Activated T-cell treated with anti-CD3 and anti-CD28 coated beads, Interleukin-2, amount 50 U/mL, for 24 hours (primary cell): Measurements from ENCODE around the gene CEP63.
A peak's percentile ranks its signal among the peaks of the same experiment; 100 is the strongest.

Experiments used
- DNase-seq: peaks from one replicate; pipeline ENCODE4 v3.0.0-alpha.2; 2020
- H3K27ac Mint-ChIP-seq: 2 replicates; pipeline ENCODE4 v1.8.0; 2020; ENCODE audit warnings: mild to moderate bottlenecking, mixed read lengths
- H3K27me3 Mint-ChIP-seq: 2 replicates; pipeline ENCODE4 v1.8.0; 2020; ENCODE audit warnings: mixed read lengths
- H3K36me3 Mint-ChIP-seq: 2 replicates; pipeline ENCODE4 v1.8.0; 2020; ENCODE audit warnings: low read depth, mixed read lengths
- H3K4me1 Mint-ChIP-seq: 2 replicates; pipeline ENCODE4 v1.8.0; 2020; ENCODE audit warnings: low read depth, mixed read lengths
- H3K4me3 Mint-ChIP-seq: 2 replicates; pipeline ENCODE4 v1.8.0; 2020; ENCODE audit warnings: mild to moderate bottlenecking, moderate library complexity, mixed read lengths
- H3K9me3 Mint-ChIP-seq: 2 replicates; pipeline ENCODE4 v1.8.0; 2020; ENCODE audit warnings: mixed read lengths

Gene CEP63

GRCh38 chr3:134477938-134478337 lies 7.9 kb upstream of the CEP63 start:
- H3K27ac Mint-ChIP-seq, result no peak overlapping the region
- H3K9me3 Mint-ChIP-seq, result no peaks in the 10 kb centered on the region
- H3K4me1 Mint-ChIP-seq, result peaks cover 14% of the 10 kb centered on the region
- peaks cover 65% of the 10 kb centered on the region for H3K36me3 Mint-ChIP-seq
- H3K27me3 Mint-ChIP-seq, result no peaks in the 10 kb centered on the region
- no peak for DNase-seq
- H3K4me3 Mint-ChIP-seq, result no peak overlapping the region

GRCh38 chr3:134480546-134480945 lies 5.3 kb upstream of the CEP63 start:
- no peaks in the 10 kb centered on the region for H3K9me3 Mint-ChIP-seq
- DNase-seq, result no peak
- no peak overlapping the region for H3K4me3 Mint-ChIP-seq
- H3K36me3 Mint-ChIP-seq, result peaks cover 83% of the 10 kb centered on the region
- peaks cover 34% of the 10 kb centered on the region for H3K4me1 Mint-ChIP-seq
- H3K27ac Mint-ChIP-seq, result no peak overlapping the region
- no peaks in the 10 kb centered on the region for H3K27me3 Mint-ChIP-seq

GRCh38 chr3:134481166-134481565 lies 4.7 kb upstream of the CEP63 start:
- Mint-ChIP-seq H3K27ac (peak overlapping the region; percentile 22), H3K27me3 (no peaks in the 10 kb centered on the region), H3K36me3 (peaks cover 81% of the 10 kb centered on the region), H3K4me3 (no peak overlapping the region), H3K4me1 (peaks cover 34% of the 10 kb centered on the region), H3K9me3 (no peaks in the 10 kb centered on the region)
- no peak for DNase-seq

GRCh38 chr3:134482622-134483021 lies 3.2 kb upstream of the CEP63 start:
- Mint-ChIP-seq H3K36me3 (peaks cover 76% of the 10 kb centered on the region), H3K4me3 (no peak overlapping the region), H3K27ac (peak overlapping the region; percentile 69), H3K4me1 (peaks cover 42% of the 10 kb centered on the region), H3K27me3 (no peaks in the 10 kb centered on the region), H3K9me3 (no peaks in the 10 kb centered on the region)
- no peak for DNase-seq

GRCh38 chr3:134483195-134483900 lies 2.5 kb upstream of the CEP63 start:
- peaks cover 76% of the 10 kb centered on the region for H3K36me3 Mint-ChIP-seq
- H3K4me1 Mint-ChIP-seq, result peaks cover 49% of the 10 kb centered on the region
- no peaks in the 10 kb centered on the region for H3K9me3 Mint-ChIP-seq
- peak overlapping the region; percentile 96 for H3K4me3 Mint-ChIP-seq
- H3K27me3 Mint-ChIP-seq, result no peaks in the 10 kb centered on the region
- H3K27ac Mint-ChIP-seq, result peak overlapping the region; percentile 69
- no peak for DNase-seq

- no peak for DNase-seq
Measured at GRCh38 chr3:134485075-134485717, 661 bp upstream of the CEP63 start.

GRCh38 chr3:134486577-134487041 lies 752 bp downstream of the CEP63 start:
- peaks cover 69% of the 10 kb centered on the region for H3K4me1 Mint-ChIP-seq
- H3K27ac Mint-ChIP-seq, result peak overlapping the region; percentile 99
- DNase-seq, result no peak
- H3K36me3 Mint-ChIP-seq, result peaks cover 51% of the 10 kb centered on the region
- H3K27me3 Mint-ChIP-seq, result no peaks in the 10 kb centered on the region
- H3K9me3 Mint-ChIP-seq, result no peaks in the 10 kb centered on the region
- peak overlapping the region; percentile 96 for H3K4me3 Mint-ChIP-seq

More at GRCh38 chr3:134485075-134485717, 661 bp upstream of the CEP63 start:
- Mint-ChIP-seq H3K27ac (peak overlapping the region; percentile 99), H3K27me3 (no peaks in the 10 kb centered on the region), H3K4me3 (peak overlapping the region; percentile 96), H3K4me1 (peaks cover 62% of the 10 kb centered on the region), H3K9me3 (no peaks in the 10 kb centered on the region), H3K36me3 (peaks cover 65% of the 10 kb centered on the region)

- H3K9me3 Mint-ChIP-seq, result no peaks in the 10 kb centered on the region
- H3K4me1 Mint-ChIP-seq, result peaks cover 66% of the 10 kb centered on the region
- no peak for DNase-seq
- no peaks in the 10 kb centered on the region for H3K27me3 Mint-ChIP-seq
- H3K27ac Mint-ChIP-seq, result peak overlapping the region; percentile 73
- peaks cover 43% of the 10 kb centered on the region for H3K36me3 Mint-ChIP-seq
- H3K4me3 Mint-ChIP-seq, result peak overlapping the region; percentile 96
Measured at GRCh38 chr3:134487406-134487805, 1.5 kb downstream of the CEP63 start.

- Mint-ChIP-seq H3K36me3 (peaks cover 45% of the 10 kb centered on the region), H3K9me3 (no peaks in the 10 kb centered on the region), H3K27ac (no peak overlapping the region), H3K4me3 (no peak overlapping the region), H3K4me1 (peaks cover 67% of the 10 kb centered on the region), H3K27me3 (no peaks in the 10 kb centered on the region)
- DNase-seq, result no peak
Measured at GRCh38 chr3:134494495-134494894, 8.6 kb downstream of the CEP63 start.

- H3K4me1 Mint-ChIP-seq, result peaks cover 64% of the 10 kb centered on the region
- H3K27ac Mint-ChIP-seq, result no peak overlapping the region
- H3K27me3 Mint-ChIP-seq, result no peaks in the 10 kb centered on the region
- no peak overlapping the region for H3K4me3 Mint-ChIP-seq
- no peak for DNase-seq
- peaks cover 59% of the 10 kb centered on the region for H3K36me3 Mint-ChIP-seq
- H3K9me3 Mint-ChIP-seq, result no peaks in the 10 kb centered on the region
Measured at GRCh38 chr3:134495980-134496379, 10.1 kb downstream of the CEP63 start.

GRCh38 chr3:134496471-134497071 lies 10.7 kb downstream of the CEP63 start:
- DNase-seq, result no peak
- Mint-ChIP-seq H3K9me3 (no peaks in the 10 kb centered on the region), H3K27ac (no peak overlapping the region), H3K4me3 (no peak overlapping the region), H3K4me1 (peaks cover 65% of the 10 kb centered on the region), H3K36me3 (peaks cover 65% of the 10 kb centered on the region), H3K27me3 (no peaks in the 10 kb centered on the region)

GRCh38 chr3:134503266-134503665 lies 17.4 kb downstream of the CEP63 start:
- H3K27ac Mint-ChIP-seq, result no peak overlapping the region
- H3K4me3 Mint-ChIP-seq, result no peak overlapping the region

GRCh38 chr3:134504132-134504531 lies 18.3 kb downstream of the CEP63 start:
- Mint-ChIP-seq H3K9me3 (peaks cover 25% of the 10 kb centered on the region), H3K36me3 (peaks cover 94% of the 10 kb centered on the region), H3K4me3 (no peak overlapping the region), H3K27me3 (no peaks in the 10 kb centered on the region), H3K27ac (no peak overlapping the region), H3K4me1 (peaks cover 38% of the 10 kb centered on the region)
- DNase-seq, result no peak

More at GRCh38 chr3:134503266-134503665, 17.4 kb downstream of the CEP63 start:
- Mint-ChIP-seq H3K9me3 (peaks cover 25% of the 10 kb centered on the region), H3K4me1 (peaks cover 45% of the 10 kb centered on the region), H3K27me3 (no peaks in the 10 kb centered on the region), H3K36me3 (peaks cover 94% of the 10 kb centered on the region)
- DNase-seq, result no peak

- Mint-ChIP-seq H3K4me1 (peaks cover 33% of the 10 kb centered on the region), H3K27me3 (no peaks in the 10 kb centered on the region), H3K9me3 (peaks cover 25% of the 10 kb centered on the region), H3K36me3 (peaks cover 96% of the 10 kb centered on the region), H3K27ac (no peak overlapping the region), H3K4me3 (no peak overlapping the region)
- DNase-seq, result no peak
Measured at GRCh38 chr3:134505485-134505884, 19.6 kb downstream of the CEP63 start.

- Mint-ChIP-seq H3K4me3 (no peak overlapping the region), H3K9me3 (no peaks in the 10 kb centered on the region), H3K27me3 (no peaks in the 10 kb centered on the region), H3K36me3 (peaks cover 91% of the 10 kb centered on the region), H3K4me1 (peaks cover 8% of the 10 kb centered on the region), H3K27ac (no peak overlapping the region)
- no peak for DNase-seq
Measured at GRCh38 chr3:134511500-134511899, 25.6 kb downstream of the CEP63 start.
